WTC11 (cell line): ENCODE data around the gene POLDIP3. TPM values are rescaled to one million over a fixed set of nuclear protein-coding genes. Genes with fewer than 3 reads are reported as not detected.
A peak's percentile ranks its signal among the peaks of the same experiment; 100 is the strongest.

Source experiments
- ATAC-seq: fragments of 200-7000 bp; cut with Tn5 transposase; 2 replicates; pipeline ENCODE4 v1.10.0; 2021; ENCODE audit warnings: mild to moderate bottlenecking, moderate library complexity
- CTCF ChIA-PET: fragments of 300-600 bp; sonication (Branson Sonifier 250); formaldehyde crosslinking; loops from one replicate; lab custom pipeline; 2021; ENCODE audit warnings: antibody characterized with exemption; lab: Charles Lee
- POLR2A ChIA-PET: fragments of 350-600 bp; sonication (Branson Sonifier 250); formaldehyde crosslinking; loops from one replicate; lab custom pipeline; 2021; ENCODE audit warnings: antibody characterized with exemption; lab: Charles Lee
- DNase-seq: peaks from one replicate; pipeline ENCODE4 v3.0.0; 2021; ENCODE audit warnings: low spot score
- H3K27ac Mint-ChIP-seq: 2 replicates; pipeline ENCODE4 v1.8.0; 2021; ENCODE audit warnings: mixed read lengths
- H3K27me3 Mint-ChIP-seq: 2 replicates; pipeline ENCODE4 v1.8.0; 2021; ENCODE audit warnings: low read depth, mild to moderate bottlenecking, moderate library complexity, mixed read lengths
- H3K36me3 Mint-ChIP-seq: 2 replicates; pipeline ENCODE4 v1.8.0; 2021; ENCODE audit warnings: mixed read lengths
- H3K4me1 Mint-ChIP-seq: 2 replicates; pipeline ENCODE4 v1.8.0; 2022; ENCODE audit warnings: mixed read lengths
- H3K4me3 Mint-ChIP-seq: 2 replicates; pipeline ENCODE4 v1.8.0; 2021; ENCODE audit warnings: mild to moderate bottlenecking, moderate library complexity, mixed read lengths
- H3K9me3 Mint-ChIP-seq: 2 replicates; pipeline ENCODE4 v1.8.0; 2021; ENCODE audit warnings: mixed read lengths
- CREM ChIP-seq: sonication (generic); formaldehyde crosslinking; IDR thresholded peaks from 2 replicates; pipeline ENCODE4 v1.8.1; 2022; ENCODE audit warnings: mild to moderate bottlenecking, missing genetic modification reagents, moderate library complexity
- ELF4 ChIP-seq: sonication (generic); formaldehyde crosslinking; IDR thresholded peaks from 2 replicates; pipeline ENCODE4 v1.8.1; 2022; ENCODE audit warnings: low read depth, mild to moderate bottlenecking, moderate library complexity, missing genetic modification reagents
- ETV6 ChIP-seq: sonication (generic); formaldehyde crosslinking; IDR thresholded peaks from 2 replicates; pipeline ENCODE4 v1.8.1; 2022; ENCODE audit warnings: mild to moderate bottlenecking, missing genetic modification reagents
- FOXJ3 ChIP-seq: sonication (generic); formaldehyde crosslinking; IDR thresholded peaks from 2 replicates; pipeline ENCODE4 v1.9.0; 2021; ENCODE audit warnings: missing genetic modification reagents, mild to moderate bottlenecking, borderline replicate concordance
- GABPB1 ChIP-seq: sonication (generic); formaldehyde crosslinking; IDR thresholded peaks from 2 replicates; pipeline ENCODE4 v1.8.1; 2023; ENCODE audit warnings: mild to moderate bottlenecking, missing genetic modification reagents
- GRHL2 ChIP-seq: fragments of 250-450 bp; sonication (Bioruptor Pico); IDR thresholded peaks from 2 replicates; pipeline ENCODE4 v1.8.0; 2022; ENCODE audit warnings: mild to moderate bottlenecking, moderate library complexity; ENCODE audit not compliant: insufficient replicate concordance, severe bottlenecking
- JAZF1 ChIP-seq: fragments of 250-450 bp; sonication (Bioruptor Pico); IDR thresholded peaks from 2 replicates; pipeline ENCODE4 v1.9.0; 2021; ENCODE audit warnings: moderate library complexity, mild to moderate bottlenecking, inconsistent platforms
- NFATC4 ChIP-seq: fragments of 250-450 bp; sonication (Bioruptor Pico); IDR thresholded peaks from 2 replicates; pipeline ENCODE4 v1.9.0; 2021; ENCODE audit warnings: mild to moderate bottlenecking
- NFYB ChIP-seq: sonication (generic); formaldehyde crosslinking; conservative IDR thresholded peaks from 2 replicates; pipeline ENCODE4 v1.8.0; 2022; ENCODE audit warnings: low read depth, missing genetic modification reagents
- NR3C1 ChIP-seq: sonication (generic); formaldehyde crosslinking; conservative IDR thresholded peaks from 2 replicates; pipeline ENCODE4 v1.8.1; 2023; ENCODE audit warnings: low read depth, mild to moderate bottlenecking, missing genetic modification reagents
- RORB ChIP-seq: fragments of 250-450 bp; sonication (Bioruptor Pico); IDR thresholded peaks from 2 replicates; pipeline ENCODE4 v1.9.0; 2021; ENCODE audit warnings: mild to moderate bottlenecking
- SOX15 ChIP-seq: fragments of 250-450 bp; sonication (Bioruptor Pico); IDR thresholded peaks from 2 replicates; pipeline ENCODE4 v1.9.0; 2021; ENCODE audit warnings: mild to moderate bottlenecking
- TCF7 ChIP-seq: sonication (generic); formaldehyde crosslinking; IDR thresholded peaks from 2 replicates; pipeline ENCODE4 v1.8.0; 2022; ENCODE audit warnings: mild to moderate bottlenecking, low read depth, missing genetic modification reagents, moderate library complexity
- TP53 ChIP-seq: sonication (generic); formaldehyde crosslinking; IDR thresholded peaks from 2 replicates; pipeline ENCODE4 v1.8.1; 2023; ENCODE audit warnings: mild to moderate bottlenecking, missing genetic modification reagents
- ZBTB21 ChIP-seq: sonication (generic); formaldehyde crosslinking; IDR thresholded peaks from 2 replicates; pipeline ENCODE4 v1.8.1; 2023; ENCODE audit warnings: mild to moderate bottlenecking, missing genetic modification reagents, borderline replicate concordance
- ZNF263 ChIP-seq: sonication (generic); formaldehyde crosslinking; IDR thresholded peaks from 2 replicates; pipeline ENCODE4 v1.8.1; 2022; ENCODE audit warnings: low read depth, mild to moderate bottlenecking, moderate library complexity, missing genetic modification reagents
- ZNF416 ChIP-seq: fragments of 250-450 bp; sonication (Bioruptor Pico); IDR thresholded peaks from 2 replicates; pipeline ENCODE4 v1.9.0; 2021; ENCODE audit warnings: mild to moderate bottlenecking, inconsistent platforms
- ZNF423 ChIP-seq: fragments of 250-450 bp; sonication (Bioruptor Pico); IDR thresholded peaks from 2 replicates; pipeline ENCODE4 v2.1.2; 2022; ENCODE audit warnings: mild to moderate bottlenecking, moderate library complexity
- total RNA-seq: library from RNA; stranded (reverse); gene quantifications from 3 replicates; pipeline ENCODE4 v1.2.3, GENCODE V29; 2021
- TF ChIP-seq, protein P1 (sequence below): sonication (generic); formaldehyde crosslinking; IDR thresholded peaks from 2 replicates; pipeline ENCODE4 v1.8.1; 2022; ENCODE audit warnings: low read depth, missing genetic modification reagents, borderline replicate concordance
- TF ChIP-seq, protein P2 (sequence below): sonication (generic); formaldehyde crosslinking; conservative IDR thresholded peaks from 2 replicates; pipeline ENCODE4 v1.8.1; 2022; ENCODE audit warnings: mild to moderate bottlenecking, missing genetic modification reagents
- TF ChIP-seq, protein P3 (sequence below): fragments of 200-600 bp; IDR thresholded peaks from 2 replicates; pipeline ENCODE4 v1.8.0; 2022; ENCODE audit warnings: antibody characterized with exemption
- TF ChIP-seq, protein P4 (sequence below): sonication (generic); formaldehyde crosslinking; IDR thresholded peaks from 2 replicates; pipeline ENCODE4 v1.8.1; 2023; ENCODE audit warnings: mild to moderate bottlenecking, missing genetic modification reagents, borderline replicate concordance
- TF ChIP-seq, protein P5 (sequence below): fragments of 250-450 bp; sonication (Bioruptor Pico); IDR thresholded peaks from 2 replicates; pipeline ENCODE4 v2.1.2; 2022; ENCODE audit warnings: mild to moderate bottlenecking, moderate library complexity
- TF ChIP-seq, protein P6 (sequence below): fragments of 250-450 bp; sonication (Bioruptor Pico); IDR thresholded peaks from 2 replicates; pipeline ENCODE4 v1.8.0; 2021; ENCODE audit warnings: mild to moderate bottlenecking

Gene POLDIP3
- total RNA-seq, 1 experiment from 2014 or later = 73.2 TPM

DNA sequence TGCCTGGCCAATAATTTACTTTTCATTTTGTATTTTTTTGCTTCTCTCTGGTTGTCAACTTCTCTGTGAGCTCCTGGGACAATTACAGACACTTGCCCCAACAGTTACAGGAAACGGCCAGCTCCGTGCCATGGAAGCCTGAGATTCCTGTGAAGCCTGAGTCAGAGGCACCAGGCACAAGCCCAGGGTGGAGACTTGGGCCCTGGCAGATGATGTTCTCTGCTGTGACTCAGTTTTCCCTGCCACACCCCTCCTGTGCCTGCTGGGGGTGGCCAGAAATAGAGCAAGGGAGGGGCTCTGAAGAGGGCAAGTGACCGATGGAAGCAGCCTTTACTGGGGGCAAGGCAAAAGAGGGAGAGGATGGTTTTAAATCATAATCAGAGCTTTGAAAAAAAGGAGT lies 20.8 kb upstream of the POLDIP3 start:
- Mint-ChIP-seq H3K4me3 (no peak overlapping the region), H3K27ac (no peak overlapping the region), H3K9me3 (no peaks in the 10 kb centered on the region), H3K4me1 (no peaks in the 10 kb centered on the region), H3K27me3 (no peaks in the 10 kb centered on the region), H3K36me3 (peaks cover 22% of the 10 kb centered on the region)
- ChIA-PET POLR2A (no interaction called here), CTCF (interaction anchor here (1.2 kb wide), 1 partner anchor 14 kb away, joined by 4 read pairs; no protein-coding TSS in a partner anchor)
- TF ChIP-seq, protein P1, sequence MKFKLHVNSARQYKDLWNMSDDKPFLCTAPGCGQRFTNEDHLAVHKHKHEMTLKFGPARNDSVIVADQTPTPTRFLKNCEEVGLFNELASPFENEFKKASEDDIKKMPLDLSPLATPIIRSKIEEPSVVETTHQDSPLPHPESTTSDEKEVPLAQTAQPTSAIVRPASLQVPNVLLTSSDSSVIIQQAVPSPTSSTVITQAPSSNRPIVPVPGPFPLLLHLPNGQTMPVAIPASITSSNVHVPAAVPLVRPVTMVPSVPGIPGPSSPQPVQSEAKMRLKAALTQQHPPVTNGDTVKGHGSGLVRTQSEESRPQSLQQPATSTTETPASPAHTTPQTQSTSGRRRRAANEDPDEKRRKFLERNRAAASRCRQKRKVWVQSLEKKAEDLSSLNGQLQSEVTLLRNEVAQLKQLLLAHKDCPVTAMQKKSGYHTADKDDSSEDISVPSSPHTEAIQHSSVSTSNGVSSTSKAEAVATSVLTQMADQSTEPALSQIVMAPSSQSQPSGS (CRISPR knock-in tag) = no peak
- TF ChIP-seq GABPB1 (CRISPR knock-in tag) = no peak
- no peak for TF ChIP-seq TCF7 (CRISPR knock-in tag)
- TF ChIP-seq CREM (CRISPR knock-in tag) = no peak
- no peak for TF ChIP-seq GRHL2 (CRISPR knock-in tag)
- no peak for TF ChIP-seq ZNF423 (CRISPR knock-in tag)
- TF ChIP-seq ZBTB21 (CRISPR knock-in tag) = no peak
- no peak for ATAC-seq
- DNase-seq = no peak

DNA sequence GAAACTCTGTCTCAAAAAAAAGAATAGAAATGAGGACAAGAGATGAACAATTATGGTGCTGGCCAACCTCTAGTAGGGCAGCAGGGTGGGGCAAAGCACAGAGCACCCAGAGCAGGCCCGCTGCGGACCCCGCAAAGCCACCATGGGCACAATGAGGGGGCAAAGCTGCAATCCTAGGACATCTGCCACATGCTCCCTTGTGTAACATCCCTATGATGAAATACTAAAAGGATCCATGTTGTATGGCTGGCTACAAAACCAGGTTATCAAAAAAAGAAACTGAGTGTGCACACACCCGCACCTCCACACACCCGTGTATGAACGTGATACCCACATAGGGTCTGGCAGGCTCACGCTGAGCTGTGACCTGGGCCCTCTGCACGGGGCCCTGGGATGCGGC lies 18.3 kb upstream of the POLDIP3 start:
- Mint-ChIP-seq H3K36me3 (peaks cover 28% of the 10 kb centered on the region), H3K27me3 (no peaks in the 10 kb centered on the region), H3K27ac (no peak overlapping the region), H3K9me3 (no peaks in the 10 kb centered on the region), H3K4me1 (no peaks in the 10 kb centered on the region), H3K4me3 (no peak overlapping the region)
- ChIA-PET CTCF (interaction anchor here (0.6 to 2.5 kb wide), 3 partner anchors 12 to 86 kb away, joined by 3 to 8 read pairs (median 4); no protein-coding TSS in a partner anchor), POLR2A (no interaction called here)
- ATAC-seq (no peak), DNase-seq (no peak)
- no peak for TF ChIP-seq TP53 (CRISPR knock-in tag)
- TF ChIP-seq, protein P2, sequence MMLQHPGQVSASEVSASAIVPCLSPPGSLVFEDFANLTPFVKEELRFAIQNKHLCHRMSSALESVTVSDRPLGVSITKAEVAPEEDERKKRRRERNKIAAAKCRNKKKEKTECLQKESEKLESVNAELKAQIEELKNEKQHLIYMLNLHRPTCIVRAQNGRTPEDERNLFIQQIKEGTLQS (CRISPR knock-in tag) = no peak
- TF ChIP-seq, protein P3, sequence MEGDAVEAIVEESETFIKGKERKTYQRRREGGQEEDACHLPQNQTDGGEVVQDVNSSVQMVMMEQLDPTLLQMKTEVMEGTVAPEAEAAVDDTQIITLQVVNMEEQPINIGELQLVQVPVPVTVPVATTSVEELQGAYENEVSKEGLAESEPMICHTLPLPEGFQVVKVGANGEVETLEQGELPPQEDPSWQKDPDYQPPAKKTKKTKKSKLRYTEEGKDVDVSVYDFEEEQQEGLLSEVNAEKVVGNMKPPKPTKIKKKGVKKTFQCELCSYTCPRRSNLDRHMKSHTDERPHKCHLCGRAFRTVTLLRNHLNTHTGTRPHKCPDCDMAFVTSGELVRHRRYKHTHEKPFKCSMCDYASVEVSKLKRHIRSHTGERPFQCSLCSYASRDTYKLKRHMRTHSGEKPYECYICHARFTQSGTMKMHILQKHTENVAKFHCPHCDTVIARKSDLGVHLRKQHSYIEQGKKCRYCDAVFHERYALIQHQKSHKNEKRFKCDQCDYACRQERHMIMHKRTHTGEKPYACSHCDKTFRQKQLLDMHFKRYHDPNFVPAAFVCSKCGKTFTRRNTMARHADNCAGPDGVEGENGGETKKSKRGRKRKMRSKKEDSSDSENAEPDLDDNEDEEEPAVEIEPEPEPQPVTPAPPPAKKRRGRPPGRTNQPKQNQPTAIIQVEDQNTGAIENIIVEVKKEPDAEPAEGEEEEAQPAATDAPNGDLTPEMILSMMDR = no peak
- no peak for TF ChIP-seq FOXJ3 (CRISPR knock-in tag)

DNA sequence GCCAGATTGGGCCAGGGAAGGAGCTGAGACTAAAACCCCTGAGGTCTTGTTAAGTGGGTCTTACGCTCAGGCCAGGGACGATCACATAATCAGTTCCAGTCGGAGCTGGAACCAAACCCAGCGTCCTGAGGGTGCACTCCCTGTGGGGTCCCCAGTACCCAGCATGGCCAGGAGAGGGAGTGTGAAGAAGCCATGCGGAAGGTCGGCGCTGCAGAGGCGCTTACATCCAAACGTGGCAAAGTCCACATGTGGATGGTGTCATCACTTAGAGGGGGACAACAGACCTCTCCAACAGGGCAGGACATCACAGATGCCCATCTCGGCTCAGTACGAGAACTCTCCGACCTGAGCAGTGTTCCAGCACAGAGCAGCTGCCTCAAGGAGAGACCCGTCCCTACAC lies 17.4 kb upstream of the POLDIP3 start:
- H3K9me3 Mint-ChIP-seq = no peaks in the 10 kb centered on the region
- 0 out of 2 replicates have a peak overlapping the region, but pooled peaks have one; percentile 60 for H3K27ac Mint-ChIP-seq
- DNase-seq (no peak), ATAC-seq (peak; percentile 64)
- H3K27me3 Mint-ChIP-seq = no peaks in the 10 kb centered on the region
- ChIA-PET POLR2A (no interaction called here), CTCF (interaction anchor here (0.6 to 2.5 kb wide), 3 partner anchors 11 to 419 kb away, joined by 3 to 8 read pairs (median 5); no protein-coding TSS in a partner anchor)
- H3K4me3 Mint-ChIP-seq = no peak overlapping the region
- peaks cover 28% of the 10 kb centered on the region for H3K36me3 Mint-ChIP-seq
- no peaks in the 10 kb centered on the region for H3K4me1 Mint-ChIP-seq
- TF ChIP-seq ZNF416 (CRISPR knock-in tag) = no peak
- TF ChIP-seq SOX15 = no peak
- no peak for TF ChIP-seq NFYB
- TF ChIP-seq, protein P4, sequence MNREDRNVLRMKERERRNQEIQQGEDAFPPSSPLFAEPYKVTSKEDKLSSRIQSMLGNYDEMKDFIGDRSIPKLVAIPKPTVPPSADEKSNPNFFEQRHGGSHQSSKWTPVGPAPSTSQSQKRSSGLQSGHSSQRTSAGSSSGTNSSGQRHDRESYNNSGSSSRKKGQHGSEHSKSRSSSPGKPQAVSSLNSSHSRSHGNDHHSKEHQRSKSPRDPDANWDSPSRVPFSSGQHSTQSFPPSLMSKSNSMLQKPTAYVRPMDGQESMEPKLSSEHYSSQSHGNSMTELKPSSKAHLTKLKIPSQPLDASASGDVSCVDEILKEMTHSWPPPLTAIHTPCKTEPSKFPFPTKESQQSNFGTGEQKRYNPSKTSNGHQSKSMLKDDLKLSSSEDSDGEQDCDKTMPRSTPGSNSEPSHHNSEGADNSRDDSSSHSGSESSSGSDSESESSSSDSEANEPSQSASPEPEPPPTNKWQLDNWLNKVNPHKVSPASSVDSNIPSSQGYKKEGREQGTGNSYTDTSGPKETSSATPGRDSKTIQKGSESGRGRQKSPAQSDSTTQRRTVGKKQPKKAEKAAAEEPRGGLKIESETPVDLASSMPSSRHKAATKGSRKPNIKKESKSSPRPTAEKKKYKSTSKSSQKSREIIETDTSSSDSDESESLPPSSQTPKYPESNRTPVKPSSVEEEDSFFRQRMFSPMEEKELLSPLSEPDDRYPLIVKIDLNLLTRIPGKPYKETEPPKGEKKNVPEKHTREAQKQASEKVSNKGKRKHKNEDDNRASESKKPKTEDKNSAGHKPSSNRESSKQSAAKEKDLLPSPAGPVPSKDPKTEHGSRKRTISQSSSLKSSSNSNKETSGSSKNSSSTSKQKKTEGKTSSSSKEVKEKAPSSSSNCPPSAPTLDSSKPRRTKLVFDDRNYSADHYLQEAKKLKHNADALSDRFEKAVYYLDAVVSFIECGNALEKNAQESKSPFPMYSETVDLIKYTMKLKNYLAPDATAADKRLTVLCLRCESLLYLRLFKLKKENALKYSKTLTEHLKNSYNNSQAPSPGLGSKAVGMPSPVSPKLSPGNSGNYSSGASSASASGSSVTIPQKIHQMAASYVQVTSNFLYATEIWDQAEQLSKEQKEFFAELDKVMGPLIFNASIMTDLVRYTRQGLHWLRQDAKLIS (CRISPR knock-in tag) = no peak
- TF ChIP-seq RORB (CRISPR knock-in tag) = no peak
- TF ChIP-seq, protein P5, sequence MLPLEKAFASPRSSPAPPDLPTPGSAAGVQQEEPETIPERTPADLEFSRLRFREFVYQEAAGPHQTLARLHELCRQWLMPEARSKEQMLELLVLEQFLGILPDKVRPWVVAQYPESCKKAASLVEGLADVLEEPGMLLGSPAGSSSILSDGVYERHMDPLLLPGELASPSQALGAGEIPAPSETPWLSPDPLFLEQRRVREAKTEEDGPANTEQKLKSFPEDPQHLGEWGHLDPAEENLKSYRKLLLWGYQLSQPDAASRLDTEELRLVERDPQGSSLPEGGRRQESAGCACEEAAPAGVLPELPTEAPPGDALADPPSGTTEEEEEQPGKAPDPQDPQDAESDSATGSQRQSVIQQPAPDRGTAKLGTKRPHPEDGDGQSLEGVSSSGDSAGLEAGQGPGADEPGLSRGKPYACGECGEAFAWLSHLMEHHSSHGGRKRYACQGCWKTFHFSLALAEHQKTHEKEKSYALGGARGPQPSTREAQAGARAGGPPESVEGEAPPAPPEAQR (CRISPR knock-in tag) = no peak
- no peak for TF ChIP-seq GABPB1 (CRISPR knock-in tag)
- TF ChIP-seq, protein P6, sequence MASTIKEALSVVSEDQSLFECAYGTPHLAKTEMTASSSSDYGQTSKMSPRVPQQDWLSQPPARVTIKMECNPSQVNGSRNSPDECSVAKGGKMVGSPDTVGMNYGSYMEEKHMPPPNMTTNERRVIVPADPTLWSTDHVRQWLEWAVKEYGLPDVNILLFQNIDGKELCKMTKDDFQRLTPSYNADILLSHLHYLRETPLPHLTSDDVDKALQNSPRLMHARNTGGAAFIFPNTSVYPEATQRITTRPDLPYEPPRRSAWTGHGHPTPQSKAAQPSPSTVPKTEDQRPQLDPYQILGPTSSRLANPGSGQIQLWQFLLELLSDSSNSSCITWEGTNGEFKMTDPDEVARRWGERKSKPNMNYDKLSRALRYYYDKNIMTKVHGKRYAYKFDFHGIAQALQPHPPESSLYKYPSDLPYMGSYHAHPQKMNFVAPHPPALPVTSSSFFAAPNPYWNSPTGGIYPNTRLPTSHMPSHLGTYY = no peak
- TF ChIP-seq ZNF263 = no peak
- TF ChIP-seq NR3C1 (CRISPR knock-in tag) = no peak
- TF ChIP-seq NFATC4 (CRISPR knock-in tag) = no peak
- no peak for TF ChIP-seq JAZF1 (CRISPR knock-in tag)
- no peak for TF ChIP-seq ETV6 (CRISPR knock-in tag)
- no peak for TF ChIP-seq ELF4 (CRISPR knock-in tag)
